ENCODE results near the gene SLC5A1. TPM values are rescaled to one million over a fixed set of nuclear protein-coding genes. Genes with fewer than 3 reads are reported as not detected.

SLC5A1 gene
- total and polyA plus RNA-seq, 9 of the 15 experiments (the other 6 are each of a cell fraction or from before 2014, with no cell fraction given) = not detected

- peak; percentile 85 for TF ChIP-seq CEBPB (tag; IDR thresholded peaks at IDR 0.05)
- TF ChIP-seq ARID1B (IDR thresholded peaks at IDR 0.05) = 0 out of 2 replicates have a peak, but pooled peaks have one; percentile 37
- no peak for TF ChIP-seq CREB5 (CRISPR knock-in tag; IDR thresholded peaks at IDR 0.05)
- TF ChIP-seq YBX1 (IDR thresholded peaks at IDR 0.05) = no peak
- TF ChIP-seq RERE (CRISPR knock-in tag; IDR thresholded peaks at IDR 0.05; ENCODE audit: borderline replicate concordance) = no peak
- TF ChIP-seq ATF6 (CRISPR knock-in tag; IDR thresholded peaks at IDR 0.05) = no peak
- TF ChIP-seq TRIM24 (IDR thresholded peaks at IDR 0.05) = peak; percentile 36 to 66; a peak in 2 of 4 replicates
- no peak for TF ChIP-seq POLR2AphosphoS5 (IDR thresholded peaks at IDR 0.05; ENCODE audit: control insufficient read depth, insufficient read depth, low read depth, low read length)
- no peak for TF ChIP-seq ZNF76 (CRISPR knock-in tag; IDR thresholded peaks at IDR 0.05; ENCODE audit: borderline replicate concordance)
- TF ChIP-seq JUN (IDR thresholded peaks at IDR 0.05; ENCODE audit: borderline replicate concordance, low read depth, low read length) = peak; percentile 62
- TF ChIP-seq JUN (CRISPR knock-in tag; IDR thresholded peaks at IDR 0.05; ENCODE audit: borderline replicate concordance) = no peak
- no peak for TF ChIP-seq EHMT2 (IDR thresholded peaks at IDR 0.05)
- no peak for TF ChIP-seq IRF1 (CRISPR knock-in tag; IDR thresholded peaks at IDR 0.05; ENCODE audit: borderline replicate concordance)
- no peak for TF ChIP-seq GTF2E2 (tag; IDR thresholded peaks at IDR 0.05)
- TF ChIP-seq OTX1 (CRISPR knock-in tag; IDR thresholded peaks at IDR 0.05) = no peak
- TF ChIP-seq CHCHD3 (CRISPR knock-in tag; IDR thresholded peaks at IDR 0.05) = no peak
- TF ChIP-seq MCM7 (IDR thresholded peaks at IDR 0.05) = no peak
- no peak for TF ChIP-seq ZNF695 (CRISPR knock-in tag; IDR thresholded peaks at IDR 0.05)
- TF ChIP-seq WHSC1 (IDR thresholded peaks at IDR 0.05; ENCODE audit: low read length) = no peak
Observed at GRCh38 chr22:32050678-32051515, 7.8 kb downstream of the SLC5A1 start (continued).

Measured in K562 (cell line).